HUDEP-2 (cell line): ENCODE data around the gene SCGB3A2.
A peak's percentile ranks its signal among the peaks of the same experiment; 100 is the strongest.

ENCODE experiments used
- DNase-seq, 76 experiments: peaks; one replicate each; lab custom pipeline; 2025; ENCODE audit not compliant: unreplicated experiment in 76 of 76; lab: John Stamatoyannopoulos, UW

The SCGB3A2 gene, protein sequence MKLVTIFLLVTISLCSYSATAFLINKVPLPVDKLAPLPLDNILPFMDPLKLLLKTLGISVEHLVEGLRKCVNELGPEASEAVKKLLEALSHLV

DNA sequence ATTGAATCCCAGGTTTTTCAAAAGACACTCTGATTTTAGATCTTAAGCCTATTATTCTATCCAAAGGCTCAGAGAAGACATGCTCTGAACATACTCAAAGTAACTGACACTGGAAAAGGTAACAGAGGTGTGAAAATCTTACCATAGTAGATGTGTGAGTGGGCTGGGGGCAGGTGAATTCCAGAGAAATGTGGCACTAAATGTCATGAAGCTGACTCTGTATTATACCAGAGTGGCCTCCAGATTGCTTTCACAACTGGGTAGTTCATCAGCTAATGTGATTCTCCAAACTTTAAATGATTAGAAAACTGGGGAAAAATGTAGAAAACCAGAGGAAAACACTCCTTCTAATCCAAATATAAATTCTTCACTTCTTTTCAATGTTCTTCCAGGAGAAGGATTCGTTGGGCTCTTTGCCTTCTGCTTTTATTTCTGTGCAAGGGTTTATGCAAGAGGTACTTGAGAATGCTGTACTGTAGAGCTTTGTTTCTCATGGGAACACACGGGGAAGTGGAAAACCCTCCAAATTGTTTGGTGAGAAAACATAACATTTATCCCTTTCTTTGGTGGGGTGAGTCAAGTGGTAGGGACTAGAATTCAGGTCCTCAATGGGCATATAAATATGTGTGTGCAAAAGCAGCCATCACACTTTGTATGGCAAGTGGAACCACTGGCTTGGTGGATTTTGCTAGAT lies at the start of gene SCGB3A2:
SCGB3A2 (plus strand) TSS at position 646 of the 694 bp plus-strand sequence. CDS start 93 bp downstream, outside the sequence.
- no peak for DNase-seq

DNA sequence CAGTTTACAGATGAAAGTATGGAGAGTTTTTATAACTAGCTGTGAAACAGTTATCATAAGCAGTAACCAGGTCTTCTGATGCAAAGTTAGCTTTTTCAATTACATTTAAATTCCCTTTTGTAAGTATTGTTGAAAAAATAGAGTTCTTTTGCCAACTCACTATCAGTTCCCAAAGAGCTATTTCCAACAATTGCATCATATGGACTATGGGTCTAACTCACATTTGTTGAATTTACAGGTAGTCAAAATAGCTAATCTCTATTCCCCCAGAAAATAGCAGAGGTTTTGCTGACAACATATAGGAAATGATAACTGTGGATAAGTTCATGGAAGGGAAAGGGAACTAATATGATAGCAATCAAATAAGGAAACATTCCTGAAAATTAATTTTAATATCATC lies 48.5 kb upstream of the SCGB3A2 start:
- DNase-seq = no peak

DNA sequence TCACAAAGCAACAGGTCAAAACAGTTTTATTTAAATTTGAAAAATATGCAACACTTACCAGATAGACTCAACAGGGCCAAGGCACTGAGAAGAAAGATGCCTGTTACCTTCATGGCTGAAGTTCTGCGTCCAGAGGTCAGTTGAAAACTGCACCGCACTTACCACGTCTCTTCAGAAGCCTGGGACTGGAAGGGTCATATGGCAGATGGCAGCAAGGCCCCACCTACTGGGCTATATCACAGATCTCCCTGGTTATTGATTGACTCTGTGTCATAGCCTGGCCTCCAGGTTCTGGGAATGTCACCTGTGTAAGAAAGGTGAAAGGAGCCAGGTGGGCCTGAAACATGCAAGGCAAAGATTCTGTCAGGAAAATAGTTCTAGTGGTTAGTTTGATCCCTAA lies 47.0 kb upstream of the SCGB3A2 start, which contains the start of gene SPINK1:
SPINK1 (minus strand) TSS at position 207 of the 400 bp plus-strand sequence; CDS start at position 113, 94 bp downstream.
- DNase-seq = no peak

DNA sequence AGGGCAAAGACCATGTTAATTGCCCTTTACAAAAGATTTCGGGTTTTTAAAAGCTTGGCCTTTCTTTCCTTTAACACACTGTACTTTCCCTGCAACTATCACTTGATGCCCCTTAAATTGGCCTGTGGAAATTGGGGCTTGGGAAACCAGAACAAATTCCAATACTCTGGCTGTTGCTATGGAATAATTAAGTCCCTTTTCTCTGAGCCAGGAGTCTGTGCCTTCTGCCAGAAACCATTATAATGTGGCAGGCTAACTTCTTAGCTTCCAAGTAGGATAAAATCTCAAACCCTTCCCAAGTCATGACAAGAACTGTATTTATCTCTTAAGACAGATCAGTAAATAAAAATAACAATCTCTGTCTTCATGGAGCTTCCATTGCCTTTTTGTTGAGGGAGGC lies 46.0 kb upstream of the SCGB3A2 start:
- DNase-seq = no peak

DNA sequence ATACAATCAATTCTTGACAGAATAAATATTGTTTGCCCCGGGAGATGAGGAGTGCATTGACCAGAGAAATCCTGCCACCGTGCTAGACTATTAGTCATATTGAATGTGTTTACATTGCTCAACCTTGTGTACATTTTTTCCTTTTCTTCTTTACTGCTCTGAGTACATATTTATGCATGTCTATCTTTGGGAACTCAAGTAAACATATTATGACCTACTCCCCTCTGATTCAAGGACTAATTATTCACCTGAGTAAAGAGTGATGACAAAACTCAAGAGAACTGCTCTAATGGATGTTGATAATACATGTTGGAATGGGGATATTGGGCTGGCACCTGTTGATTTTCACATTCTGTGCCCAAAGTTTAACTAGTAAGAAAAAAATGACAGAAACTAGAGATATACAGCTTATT lies 43.1 kb upstream of the SCGB3A2 start:
- no peak for DNase-seq

DNA sequence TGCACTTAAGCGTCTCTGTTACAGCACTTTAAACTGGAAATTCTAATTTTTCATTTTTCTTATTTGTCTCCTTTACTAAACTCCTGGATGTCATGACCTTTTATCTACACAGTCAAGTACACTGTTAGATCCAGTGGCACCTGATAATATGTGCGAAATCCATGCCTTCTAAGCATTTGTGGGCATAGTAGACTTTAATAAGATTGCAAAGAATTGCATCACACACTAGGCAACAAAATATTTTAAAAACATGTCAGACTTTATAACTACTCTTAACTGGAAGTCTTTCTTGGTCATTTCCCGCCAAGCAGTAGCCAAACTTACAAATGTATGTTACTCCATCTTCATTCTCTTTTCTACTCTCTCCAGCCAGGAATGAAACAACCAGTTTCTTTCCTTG lies 42.1 kb upstream of the SCGB3A2 start:
- DNase-seq = no peak

DNA sequence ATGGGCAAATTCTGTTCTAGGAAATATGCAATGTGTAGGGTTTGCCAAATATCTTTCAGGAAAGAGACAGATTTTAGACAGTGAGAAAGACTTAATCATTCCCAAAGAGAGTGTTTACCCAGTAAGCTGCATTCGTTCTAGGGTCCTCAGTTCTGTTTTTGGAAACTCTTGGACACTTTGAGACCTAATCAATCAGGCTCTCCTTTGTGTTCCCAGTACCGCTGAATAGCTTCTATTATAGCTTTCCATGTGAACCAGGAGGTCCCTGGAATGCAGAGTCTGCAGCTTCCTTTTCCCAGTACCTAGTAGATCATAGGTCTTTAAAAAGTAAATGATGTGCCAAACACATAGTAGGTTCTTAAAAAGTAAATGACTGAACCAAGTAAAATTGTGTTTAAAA lies 35.6 kb upstream of the SCGB3A2 start:
- DNase-seq = no peak

DNA sequence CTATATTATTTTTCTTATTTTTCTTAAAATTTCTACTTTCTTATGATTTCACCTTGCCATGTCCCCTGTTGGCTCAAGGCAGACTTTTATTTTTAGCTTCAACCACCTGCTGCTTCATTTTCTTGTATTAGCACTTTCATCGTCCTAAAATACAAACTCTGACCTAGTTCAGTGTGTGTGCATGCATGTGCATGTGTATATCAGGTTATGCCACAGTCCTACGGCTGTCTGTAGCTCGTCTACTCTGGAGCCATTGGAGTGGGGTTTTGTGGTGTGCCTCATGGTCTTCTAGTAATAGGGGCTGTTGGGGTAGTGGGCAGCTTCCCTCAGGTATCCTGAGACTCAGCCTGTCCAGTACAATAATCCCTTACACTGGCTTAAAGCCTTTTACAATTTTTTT lies 33.7 kb upstream of the SCGB3A2 start:
- DNase-seq = no peak

DNA sequence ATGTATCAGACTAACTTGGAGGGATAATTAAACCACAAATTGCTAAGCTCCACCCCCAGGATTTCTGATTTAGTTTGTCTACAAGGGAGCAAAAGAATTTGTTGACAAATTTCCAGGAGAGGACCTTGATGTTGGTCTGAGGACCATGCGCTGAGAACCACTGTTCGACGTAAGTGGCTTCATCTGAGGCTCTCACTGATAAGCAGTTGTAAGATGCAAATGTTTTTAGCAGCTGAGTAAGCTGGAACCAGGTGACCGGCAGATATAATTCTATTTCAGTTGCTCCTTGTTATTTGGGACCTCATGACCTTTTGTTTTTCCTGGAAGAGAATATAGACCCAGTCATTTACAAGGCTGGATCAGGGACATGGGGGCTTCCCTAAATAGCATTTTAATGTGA lies 32.9 kb upstream of the SCGB3A2 start:
- DNase-seq = no peak

DNA sequence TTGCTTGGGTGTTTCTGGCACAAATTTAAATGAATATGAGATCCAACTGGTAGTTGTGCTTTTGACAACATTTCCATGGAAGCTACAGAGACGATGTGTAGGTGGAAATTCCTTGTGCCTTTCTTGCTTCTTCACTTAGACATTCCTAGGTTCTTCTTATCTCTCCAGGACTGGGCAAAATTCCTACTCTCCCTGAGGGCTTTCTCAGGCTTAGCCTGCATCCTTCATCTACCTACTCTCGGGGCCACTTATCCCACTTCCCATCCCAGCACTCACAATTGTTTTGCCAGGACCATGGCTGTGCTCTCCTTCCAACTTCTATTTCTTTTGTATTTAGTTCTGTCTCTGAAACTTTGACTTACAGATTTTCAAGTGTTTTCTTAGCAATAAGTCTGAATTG lies 29.3 kb upstream of the SCGB3A2 start:
- DNase-seq = no peak

DNA sequence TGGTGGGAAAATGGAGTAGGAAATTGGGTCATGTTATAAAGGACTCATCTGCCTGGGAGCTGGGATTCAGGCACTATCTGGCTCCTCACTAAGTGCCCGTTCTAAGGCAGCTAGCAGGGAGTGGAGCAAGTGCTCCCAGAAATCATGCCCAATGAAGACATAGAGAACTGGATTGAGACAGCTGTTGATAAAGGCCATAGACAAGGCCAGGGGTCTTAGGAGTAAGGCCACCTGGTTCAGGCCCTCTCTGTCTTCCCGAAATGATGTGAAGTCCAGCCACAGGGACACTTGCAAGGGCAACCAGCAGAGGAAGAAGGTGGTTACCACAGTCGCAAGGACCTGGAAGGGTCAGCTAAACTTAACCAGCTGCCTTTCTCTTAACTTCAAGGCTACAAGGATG lies 26.9 kb upstream of the SCGB3A2 start:
- no peak for DNase-seq

DNA sequence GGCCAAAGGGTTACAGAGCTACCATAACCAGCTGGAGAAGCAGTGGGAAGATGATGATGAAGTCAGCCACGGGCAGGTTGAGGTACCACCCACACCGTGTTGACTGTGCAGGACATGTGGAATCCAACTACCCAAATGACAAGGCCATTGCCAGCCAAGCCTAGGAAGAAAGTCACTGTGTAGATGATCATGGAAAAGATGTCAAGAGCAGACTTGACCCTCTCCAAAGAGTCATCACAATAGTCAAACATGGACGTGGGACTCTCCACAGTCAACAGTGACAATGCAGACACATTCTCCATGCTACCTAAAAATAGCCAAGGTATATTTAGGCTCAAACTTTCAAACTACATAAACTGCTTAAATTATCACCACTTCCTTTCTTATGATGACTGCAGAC lies 26.1 kb upstream of the SCGB3A2 start:
- no peak for DNase-seq

DNA sequence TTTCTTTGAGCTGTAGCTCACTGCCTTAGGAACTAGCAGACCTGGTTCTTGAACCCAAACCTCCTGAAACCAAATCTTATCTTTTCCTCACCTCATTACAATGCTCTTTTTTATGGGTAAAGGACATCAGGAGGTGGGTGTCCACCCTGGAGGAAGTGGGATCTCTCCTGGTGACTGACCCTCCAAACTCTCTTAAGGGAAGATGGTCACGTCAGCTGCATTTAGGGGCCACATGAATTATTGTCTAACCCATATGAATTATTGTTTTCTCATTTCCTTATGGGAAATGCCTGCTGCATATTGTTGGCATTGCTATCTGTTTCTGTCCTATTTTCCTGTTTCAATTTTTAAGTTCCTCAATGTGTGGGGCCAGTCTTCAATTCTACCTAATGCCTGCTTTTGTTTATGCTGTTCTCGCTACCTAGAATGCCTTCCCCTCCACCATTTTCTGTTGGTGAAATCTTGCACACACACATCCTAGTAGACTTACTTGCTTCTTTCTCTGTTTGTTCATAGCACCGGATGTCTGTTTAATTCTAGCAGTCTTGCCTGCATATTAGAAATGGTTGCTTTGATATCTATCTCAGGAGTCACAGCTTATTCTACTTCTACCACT lies 25.0 kb upstream of the SCGB3A2 start:
- DNase-seq = no peak

DNA sequence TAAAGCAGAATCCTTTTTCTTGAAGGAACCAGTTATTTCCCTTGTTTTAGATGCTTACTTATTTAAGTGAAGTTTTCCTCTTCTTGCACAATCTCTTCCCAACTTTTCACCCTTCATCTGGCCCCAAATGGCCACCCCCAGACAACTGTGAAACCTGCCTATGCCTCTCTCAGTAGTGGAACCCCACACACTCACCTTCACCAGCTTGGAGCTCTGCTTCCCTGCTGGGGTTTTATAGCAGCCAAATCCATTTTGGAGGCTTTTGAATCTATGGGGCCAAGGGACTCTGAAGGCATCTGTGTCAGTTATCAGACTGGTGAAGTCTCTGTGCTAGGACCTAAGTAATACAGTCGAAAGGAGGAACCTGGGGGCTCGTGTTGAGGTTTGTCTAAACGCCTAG lies 24.2 kb upstream of the SCGB3A2 start:
- DNase-seq = no peak

DNA sequence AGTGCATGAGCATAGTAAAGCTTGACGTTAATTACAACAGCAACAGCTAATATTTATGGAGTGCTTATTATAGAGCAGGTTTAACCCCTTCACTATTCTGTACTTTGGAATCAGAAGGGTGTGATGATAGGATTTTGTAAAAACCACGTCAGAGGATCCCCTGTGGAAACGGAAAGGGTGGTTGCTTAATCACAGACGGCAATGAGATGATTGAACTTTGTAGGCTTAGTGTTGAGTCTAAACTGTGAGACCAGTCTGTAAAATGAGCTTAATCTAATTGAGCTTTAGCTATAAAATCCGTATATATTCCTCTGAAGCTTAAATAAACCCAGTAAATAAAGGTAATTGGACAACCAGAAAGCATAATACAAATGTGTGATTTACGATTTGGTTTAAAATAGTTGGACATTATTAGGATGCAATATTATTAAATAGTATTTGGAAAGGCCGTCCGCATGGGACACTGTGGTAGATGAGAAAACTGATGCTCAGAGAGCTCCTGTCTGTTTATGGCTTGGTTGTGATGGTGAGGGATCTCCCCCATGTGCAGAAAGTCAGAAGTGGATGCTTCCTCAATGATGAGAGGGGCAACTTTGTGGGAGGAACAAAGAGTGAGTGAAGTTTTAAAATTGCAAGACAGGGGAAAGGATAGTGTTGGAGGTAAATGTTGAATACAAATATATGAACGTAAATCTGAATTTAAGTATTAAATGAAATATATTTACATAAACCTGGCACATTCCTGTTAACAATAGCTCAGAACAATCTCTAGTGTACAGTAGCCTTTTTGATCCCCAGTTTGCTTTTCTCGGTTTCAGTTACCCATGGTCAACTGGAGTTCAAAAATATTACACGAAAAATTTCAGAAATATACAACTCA lies 23.4 kb upstream of the SCGB3A2 start:
- no peak for DNase-seq

DNA sequence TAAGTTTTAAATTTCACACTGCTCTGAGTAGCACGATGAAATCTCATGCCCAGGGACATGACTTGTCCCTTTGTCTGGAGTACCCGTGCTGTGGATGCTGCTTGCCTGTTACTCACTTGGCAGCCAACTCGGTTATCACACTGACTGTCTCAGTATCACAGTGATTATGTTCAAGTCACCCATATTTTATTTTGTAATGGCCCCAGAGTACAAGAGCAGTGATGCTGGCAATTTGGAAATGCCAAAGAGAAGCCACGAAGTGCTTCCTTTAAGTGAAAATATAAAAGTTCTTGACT lies 22.8 kb upstream of the SCGB3A2 start:
- DNase-seq = no peak

DNA sequence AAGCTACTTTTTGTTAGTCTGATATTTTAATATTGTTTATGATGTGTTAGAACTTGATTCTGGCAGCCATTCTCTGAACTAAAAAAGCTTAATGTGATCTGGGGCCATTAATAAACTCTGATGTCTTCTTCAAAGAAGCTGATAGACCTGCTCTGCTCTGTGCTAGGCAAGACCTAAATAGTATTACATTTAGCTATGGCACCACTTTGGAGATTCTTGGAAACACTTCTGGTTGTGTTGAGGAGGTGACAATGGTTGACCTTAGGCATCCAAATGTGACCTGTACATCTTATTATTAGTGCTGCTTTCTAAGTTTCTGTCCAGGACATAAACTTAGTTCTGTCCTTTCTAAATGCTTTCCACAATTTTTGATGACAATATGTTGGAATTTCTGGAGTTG lies 21.7 kb upstream of the SCGB3A2 start:
- no peak for DNase-seq

DNA sequence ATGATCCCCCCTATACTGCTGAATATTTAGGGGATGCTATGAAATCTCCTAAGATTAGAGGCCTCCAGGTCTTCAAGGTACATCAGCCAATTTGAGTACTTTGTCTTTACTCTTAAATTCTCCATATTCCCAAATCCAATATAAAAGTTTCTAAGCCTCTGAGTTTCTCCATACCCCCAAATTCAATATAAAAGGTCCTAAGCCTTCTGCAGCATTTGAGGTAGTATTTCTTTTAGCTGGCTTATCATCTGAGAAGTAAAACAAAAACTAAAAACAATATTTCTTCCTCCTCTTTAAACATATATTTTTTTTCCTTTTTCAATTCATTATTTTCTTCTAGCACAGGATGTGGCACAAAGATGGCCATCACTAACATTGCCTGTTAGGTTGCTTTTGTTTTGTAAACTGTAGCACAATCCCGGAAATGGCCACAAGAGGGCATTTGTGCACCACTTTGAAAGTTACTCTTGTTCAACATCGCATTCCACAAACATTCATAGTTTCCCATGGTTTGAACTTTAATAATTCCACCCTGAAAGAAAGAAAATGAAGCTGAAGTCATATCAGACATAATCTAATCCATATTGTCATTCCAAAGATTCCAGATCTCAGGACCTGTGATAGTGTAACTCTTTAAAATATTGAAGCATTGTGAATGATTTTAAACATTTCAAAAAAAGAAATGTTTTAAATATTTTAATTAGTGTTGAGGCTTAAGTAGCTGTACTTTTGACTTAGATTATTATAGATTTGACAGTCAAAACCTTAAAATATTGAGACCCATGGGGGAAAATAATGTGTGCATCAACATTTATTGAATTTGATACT lies 21.0 kb upstream of the SCGB3A2 start:
- peak in 31 of 76 experiments; percentile 1 to 30 (median 12) for DNase-seq

DNA sequence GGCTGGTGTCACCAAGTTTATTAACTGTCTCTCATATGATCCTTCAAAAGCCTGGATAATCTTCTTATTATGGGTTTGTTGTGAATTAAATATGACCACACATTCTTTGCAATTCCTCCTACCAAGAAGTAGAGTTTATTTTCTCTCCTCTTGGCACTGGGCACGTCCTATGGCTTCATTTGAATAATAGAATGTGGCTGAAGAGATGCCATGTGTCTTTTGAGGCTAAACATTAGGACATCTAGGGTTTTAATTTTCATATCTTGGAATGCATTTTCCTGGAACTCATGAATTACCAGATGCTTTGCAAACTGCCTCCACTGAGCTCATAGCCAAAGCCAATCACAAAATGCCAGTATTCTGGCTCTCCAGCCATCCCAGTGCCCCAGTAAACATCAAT lies 19.9 kb upstream of the SCGB3A2 start:
- no peak for DNase-seq

DNA sequence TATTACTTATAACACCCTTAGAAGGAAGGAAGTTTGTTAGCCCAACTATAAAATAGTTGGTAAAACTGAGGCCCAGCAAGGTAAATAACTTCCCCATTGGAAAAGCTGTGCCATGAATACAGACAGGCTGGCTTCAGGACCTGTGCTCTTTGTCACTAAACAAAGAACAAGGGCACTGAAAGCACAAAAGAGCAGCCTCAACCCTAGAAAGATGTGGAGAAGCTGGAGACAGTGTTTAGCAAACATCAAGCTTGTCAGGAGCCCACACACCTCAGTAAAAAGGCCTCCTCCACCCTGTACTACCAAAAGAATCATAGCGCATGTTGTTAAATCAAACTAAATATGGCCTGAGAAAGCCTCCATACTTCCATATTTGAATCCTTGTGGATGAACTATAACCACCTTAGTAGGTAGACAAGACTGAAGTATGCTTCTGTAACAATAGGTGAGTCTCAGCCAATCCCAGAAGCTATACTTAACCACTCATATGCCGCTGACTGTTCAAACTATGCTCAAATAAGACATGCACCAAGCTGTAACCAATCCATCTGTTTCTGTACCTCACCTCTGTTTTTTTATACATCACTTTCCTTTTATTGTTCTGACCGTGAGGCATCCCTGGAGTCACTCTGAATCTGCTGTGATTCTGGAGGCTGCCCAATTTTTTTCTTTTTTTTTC lies 18.4 kb upstream of the SCGB3A2 start:
- DNase-seq = no peak
